HG02943 (cell line): Measurements from ENCODE around the gene SORCS2.

Source experiments
- ATAC-seq: cut with Tn5 transposase; IDR thresholded peaks from one replicate; pipeline ENCODE4 v1.9.1; 2021; ENCODE audit warnings: mild to moderate bottlenecking, low read depth, moderate library complexity; ENCODE audit not compliant: unreplicated experiment

Gene SORCS2

GRCh38 chr4:7381890-7382633 lies 189.7 kb downstream of the SORCS2 start:
- ATAC-seq = no peak

- no peak for ATAC-seq
Measured at GRCh38 chr4:7382634-7383014, 190.3 kb downstream of the SORCS2 start.

GRCh38 chr4:7383266-7383665 lies 190.9 kb downstream of the SORCS2 start:
- ATAC-seq = no peak

GRCh38 chr4:7384003-7384928 lies 191.9 kb downstream of the SORCS2 start:
- ATAC-seq = no peak

GRCh38 chr4:7384929-7385890 lies 192.9 kb downstream of the SORCS2 start:
- no peak for ATAC-seq

GRCh38 chr4:7387925-7388324 lies 195.6 kb downstream of the SORCS2 start:
- ATAC-seq = no peak

- no peak for ATAC-seq
Measured at GRCh38 chr4:7388627-7389026, 196.3 kb downstream of the SORCS2 start.

- no peak for ATAC-seq
Measured at GRCh38 chr4:7389101-7389701, 196.9 kb downstream of the SORCS2 start.

- ATAC-seq = no peak
Measured at GRCh38 chr4:7389719-7390118, 197.4 kb downstream of the SORCS2 start.

- no peak for ATAC-seq
Measured at GRCh38 chr4:7390336-7390735, 198.0 kb downstream of the SORCS2 start.

GRCh38 chr4:7390906-7391636 lies 198.7 kb downstream of the SORCS2 start:
- ATAC-seq = no peak

- no peak for ATAC-seq
Measured at GRCh38 chr4:7391637-7392437, 199.5 kb downstream of the SORCS2 start.

- ATAC-seq = no peak
Measured at GRCh38 chr4:7392438-7393421, 200.4 kb downstream of the SORCS2 start.

- no peak for ATAC-seq
Measured at GRCh38 chr4:7393601-7394575, 201.6 kb downstream of the SORCS2 start.

- no peak for ATAC-seq
Measured at GRCh38 chr4:7394681-7395451, 202.5 kb downstream of the SORCS2 start.

GRCh38 chr4:7395645-7396044 lies 203.3 kb downstream of the SORCS2 start:
- ATAC-seq = no peak
